Fibroblast of lung (primary cell): Measurements from ENCODE around the gene CBFA2T2. TPM values are rescaled to one million over a fixed set of nuclear protein-coding genes. Genes with fewer than 3 reads are reported as not detected.

Source experiments
- DNase-seq, 2 donors: peaks; one replicate each; pipeline versions ENCODE4 v3.0.0 to v3.0.0-alpha.2; 2010; ENCODE audit warnings: low read depth in 2 of 2
- H2AFZ ChIP-seq: 2 replicates; pipeline ENCODE4 v1.5.1; 2012; ENCODE audit warnings: low read length, control low read depth, inconsistent platforms
- H3K27ac ChIP-seq: 2 replicates; pipeline ENCODE4 v1.5.1; 2011; ENCODE audit warnings: low read length, control low read depth; ENCODE audit not compliant: insufficient read depth
- H3K27me3 ChIP-seq: 2 replicates; pipeline ENCODE4 v1.5.1; 2011; ENCODE audit warnings: mild to moderate bottlenecking, low read length; ENCODE audit not compliant: control insufficient read depth, insufficient read depth
- H3K36me3 ChIP-seq: 2 replicates; pipeline ENCODE4 v1.5.1; 2011; ENCODE audit warnings: low read length; ENCODE audit not compliant: control insufficient read depth, insufficient read depth
- H3K4me1 ChIP-seq: 2 replicates; pipeline ENCODE4 v1.5.1; 2011; ENCODE audit warnings: low read length; ENCODE audit not compliant: control insufficient read depth, insufficient read depth; ENCODE audit errors: extremely low read depth
- H3K4me2 ChIP-seq: 2 replicates; pipeline ENCODE4 v1.5.1; 2011; ENCODE audit warnings: low read length, control low read depth; ENCODE audit not compliant: insufficient read depth; ENCODE audit errors: extremely low read depth
- H3K4me3 ChIP-seq, 4 experiments: fragments of 200-600 bp in 1 of 4; sonication (generic) in 1 of 4; replicated peaks in 1 of 4; 2 replicates each; pipeline ENCODE4 v1.5.1; 2011 to 2016; ENCODE audit warnings: low read length in 4 of 4, low read depth in 3 of 4, mild to moderate bottlenecking in 3 of 4, control low read depth in 2 of 4, inconsistent platforms in 1 of 4, mixed read lengths in 1 of 4; ENCODE audit not compliant: insufficient read depth in 1 of 4; ENCODE audit errors: control extremely low read depth in 1 of 4
- H3K79me2 ChIP-seq: 2 replicates; pipeline ENCODE4 v1.5.1; 2012; ENCODE audit warnings: mild to moderate bottlenecking, low read length, inconsistent platforms; ENCODE audit not compliant: control insufficient read depth, insufficient read depth
- H3K9ac ChIP-seq: 2 replicates; pipeline ENCODE4 v1.5.1; 2011; ENCODE audit warnings: mild to moderate bottlenecking, low read length, control low read depth; ENCODE audit not compliant: insufficient read depth
- H3K9me3 ChIP-seq: 2 replicates; pipeline ENCODE4 v1.5.1; 2012; ENCODE audit warnings: low read depth, low read length; ENCODE audit not compliant: control insufficient read depth, insufficient read depth
- H4K20me1 ChIP-seq: 2 replicates; pipeline ENCODE4 v1.5.1; 2011; ENCODE audit warnings: low read length; ENCODE audit not compliant: control insufficient read depth, insufficient read depth; ENCODE audit errors: extremely low read depth
- CTCF ChIP-seq, 2 donors: IDR thresholded peaks in 1 of 2; conservative IDR thresholded peaks in 1 of 2; 1 replicate in 1 of 2; 2 replicates in 1 of 2; pipeline ENCODE4 v1.5.1; 2011 to 2012; ENCODE audit warnings: low read length in 2 of 2, control low read depth in 1 of 2, inconsistent platforms in 1 of 2, low read depth in 1 of 2, mild to moderate bottlenecking in 1 of 2
- EZH2 ChIP-seq: IDR thresholded peaks from 2 replicates; pipeline ENCODE4 v1.5.1; 2012; ENCODE audit warnings: low read length, control low read depth, mild to moderate bottlenecking; ENCODE audit errors: missing control alignments
- polyA plus RNA-seq, 2 donors: library from polyadenylated mRNA; depleted of rRNA in 1 of 2; stranded (reverse) in 1 of 2; unstranded in 1 of 2; fragments of >200 nt; gene quantifications; 2 replicates each; pipeline ENCODE4 v1.2.1, GENCODE V29; 2011 to 2012; ENCODE audit warnings: missing spikeins in 1 of 2
- total RNA-seq: library from RNA; depleted of rRNA; stranded (reverse); fragments of >200 nt; gene quantifications from 2 replicates; pipeline ENCODE4 v1.2.1, GENCODE V29; 2014

CBFA2T2 gene
- total and polyA plus RNA-seq, 2 donors (not counting 1 experiment from before 2014, with no cell fraction given), result 5.6 to 7.3 TPM

- no peak overlapping the region for H2AFZ ChIP-seq
- H3K79me2 ChIP-seq, result no peaks in the 10 kb centered on the region
- no peak overlapping the region for H3K4me3 ChIP-seq
- H3K27me3 ChIP-seq, result no peaks in the 10 kb centered on the region
- TF ChIP-seq CTCF (conservative IDR thresholded peaks at IDR 0.05 in 1 of 2, IDR thresholded peaks at IDR 0.05 in 1 of 2; ENCODE audit: low read depth in 1 of 2, low read length in 2 of 2), result no peak
- TF ChIP-seq EZH2, result no peak
- DNase-seq, result no peak
- no peaks in the 10 kb centered on the region for H4K20me1 ChIP-seq
- H3K9me3 ChIP-seq, result no peaks in the 10 kb centered on the region
- peaks cover 4% of the 10 kb centered on the region for H3K36me3 ChIP-seq
- H3K9ac ChIP-seq, result no peak overlapping the region
- peaks cover 2% of the 10 kb centered on the region for H3K4me1 ChIP-seq
- H3K4me2 ChIP-seq, result no peak overlapping the region
- H3K27ac ChIP-seq, result no peak overlapping the region
Measured at GRCh38 chr20:33653900-33654596, 164.2 kb downstream of the CBFA2T2 start.

GRCh38 chr20:33654680-33655161 lies 164.8 kb downstream of the CBFA2T2 start:
- no peak overlapping the region for H3K27ac ChIP-seq
- no peaks in the 10 kb centered on the region for H3K79me2 ChIP-seq
- no peaks in the 10 kb centered on the region for H3K9me3 ChIP-seq
- H3K4me2 ChIP-seq, result no peak overlapping the region
- no peak overlapping the region for H3K9ac ChIP-seq
- no peak overlapping the region for H3K4me3 ChIP-seq
- TF ChIP-seq EZH2 (no peak), CTCF (conservative IDR thresholded peaks at IDR 0.05 in 1 of 2, IDR thresholded peaks at IDR 0.05 in 1 of 2; ENCODE audit: low read depth in 1 of 2, low read length in 2 of 2) (no peak)
- DNase-seq, result no peak
- H4K20me1 ChIP-seq, result no peaks in the 10 kb centered on the region
- H2AFZ ChIP-seq, result no peak overlapping the region
- no peaks in the 10 kb centered on the region for H3K4me1 ChIP-seq
- H3K36me3 ChIP-seq, result peaks cover 4% of the 10 kb centered on the region
- no peaks in the 10 kb centered on the region for H3K27me3 ChIP-seq

GRCh38 chr20:33655164-33655563 lies 165.3 kb downstream of the CBFA2T2 start:
- Histone ChIP-seq H3K27me3 (no peaks in the 10 kb centered on the region), H3K27ac (no peak overlapping the region), H3K79me2 (no peaks in the 10 kb centered on the region), H3K36me3 (peaks cover 4% of the 10 kb centered on the region), H3K9me3 (no peaks in the 10 kb centered on the region), H3K4me2 (no peak overlapping the region), H3K4me1 (no peaks in the 10 kb centered on the region), H4K20me1 (no peaks in the 10 kb centered on the region), H2AFZ (no peak overlapping the region), H3K4me3 (no peak overlapping the region), H3K9ac (no peak overlapping the region)
- no peak for TF ChIP-seq CTCF (conservative IDR thresholded peaks at IDR 0.05 in 1 of 2, IDR thresholded peaks at IDR 0.05 in 1 of 2; ENCODE audit: low read depth in 1 of 2, low read length in 2 of 2)
- no peak for TF ChIP-seq EZH2
- DNase-seq, result no peak
